ENCODE results near the gene FRS3. TPM values are rescaled to one million over a fixed set of nuclear protein-coding genes. Genes with fewer than 3 reads are reported as not detected.
A peak's percentile ranks its signal among the peaks of the same experiment; 100 is the strongest.

FRS3 gene
- total and polyA plus RNA-seq, 2 of the 13 experiments (the other 11 are each of a cell fraction or from before 2014, with no cell fraction given): 3.0 to 7.4 TPM

DNA sequence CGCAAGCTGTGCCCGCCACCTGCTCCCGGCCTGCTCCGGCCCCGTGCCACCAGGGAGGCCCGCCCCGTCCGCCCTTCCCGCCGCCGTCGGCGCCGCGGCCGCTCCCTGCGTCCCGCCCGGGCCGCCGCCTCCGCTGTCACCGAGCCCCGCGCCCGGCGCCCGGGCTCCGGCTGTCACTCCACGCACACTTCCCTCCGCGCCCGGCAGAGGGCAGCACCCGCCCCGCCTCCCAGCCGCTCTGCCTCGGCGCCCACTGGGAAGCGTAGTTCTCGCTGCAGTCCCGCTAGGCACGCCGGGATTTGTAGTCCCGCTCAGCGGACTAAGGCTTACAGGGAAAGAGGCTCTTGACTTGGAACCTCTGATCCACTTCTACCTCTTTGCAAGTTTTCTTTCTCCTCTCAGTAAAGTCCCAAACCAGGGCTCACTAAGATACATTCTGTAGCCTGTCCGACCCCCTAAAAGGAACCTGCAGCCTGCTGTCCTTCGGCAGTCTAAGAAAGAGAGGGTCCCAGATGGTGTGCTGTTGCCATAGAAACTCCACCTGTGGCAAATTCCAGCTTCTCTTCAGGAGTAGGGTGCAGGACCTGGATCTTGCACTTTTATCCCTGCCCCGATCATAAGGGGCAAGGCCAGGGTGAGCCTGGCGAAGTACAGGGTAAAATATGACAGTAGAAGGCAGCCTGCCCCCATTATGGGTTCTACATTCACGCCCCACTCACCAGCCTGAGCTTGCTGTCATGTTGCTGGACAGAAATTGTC lies 44.1 kb downstream of the FRS3 start, which contains the start of gene TFEB (continued):
- TF ChIP-seq ZNF33B (CRISPR knock-in tag; IDR thresholded peaks at IDR 0.05) (0 out of 2 replicates have a peak, but pooled peaks have one; percentile 67), SALL2 (CRISPR knock-in tag; IDR thresholded peaks at IDR 0.05) (peak; percentile 51; the same call in 1 of the 2 replicates), SRY (CRISPR knock-in tag; IDR thresholded peaks at IDR 0.05) (peak; percentile 63; the same call in 1 of the 2 replicates), ARNTL (CRISPR knock-in tag; IDR thresholded peaks at IDR 0.05) (0 out of 2 replicates have a peak, but pooled peaks have one; percentile 26), TBP (CRISPR knock-in tag; IDR thresholded peaks at IDR 0.05) (peak; percentile 97; the same call in 1 of the 2 replicates), AGO1 (IDR thresholded peaks at IDR 0.05; ENCODE audit: low read depth, low read length, poor library complexity, severe bottlenecking) (peak; percentile 70), CHCHD3 (CRISPR knock-in tag; IDR thresholded peaks at IDR 0.05) (no peak), ZMAT3 (CRISPR knock-in tag; conservative IDR thresholded peaks at IDR 0.05) (no peak), FOSL1 (CRISPR knock-in tag; IDR thresholded peaks at IDR 0.05; ENCODE audit: borderline replicate concordance) (no peak), FOXC1 (CRISPR knock-in tag; IDR thresholded peaks at IDR 0.05; ENCODE audit: borderline replicate concordance) (peak; percentile 75), TMF1 (CRISPR knock-in tag; IDR thresholded peaks at IDR 0.05; ENCODE audit: low read depth) (no peak), U2AF1 (optimal IDR thresholded peaks at IDR 0.05; ENCODE audit: low read depth, low read length) (no peak), HNRNPK (IDR thresholded peaks at IDR 0.05; ENCODE audit: low read depth, low read length, poor library complexity, severe bottlenecking) (peak; percentile 19), ARNT2 (CRISPR knock-in tag; IDR thresholded peaks at IDR 0.05; ENCODE audit: low read depth) (no peak), ZNF605 (CRISPR knock-in tag; IDR thresholded peaks at IDR 0.05) (0 out of 2 replicates have a peak, but pooled peaks have one; percentile 45)
- TF ChIP-seq, protein P1, sequence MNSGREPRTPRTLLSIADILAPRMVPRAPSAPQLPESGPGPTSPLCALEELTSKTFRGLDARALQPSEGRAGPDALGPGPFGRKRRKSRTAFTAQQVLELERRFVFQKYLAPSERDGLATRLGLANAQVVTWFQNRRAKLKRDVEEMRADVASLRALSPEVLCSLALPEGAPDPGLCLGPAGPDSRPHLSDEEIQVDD (CRISPR knock-in tag; IDR thresholded peaks at IDR 0.05; ENCODE audit: borderline replicate concordance): no peak
- TF ChIP-seq, protein P2, sequence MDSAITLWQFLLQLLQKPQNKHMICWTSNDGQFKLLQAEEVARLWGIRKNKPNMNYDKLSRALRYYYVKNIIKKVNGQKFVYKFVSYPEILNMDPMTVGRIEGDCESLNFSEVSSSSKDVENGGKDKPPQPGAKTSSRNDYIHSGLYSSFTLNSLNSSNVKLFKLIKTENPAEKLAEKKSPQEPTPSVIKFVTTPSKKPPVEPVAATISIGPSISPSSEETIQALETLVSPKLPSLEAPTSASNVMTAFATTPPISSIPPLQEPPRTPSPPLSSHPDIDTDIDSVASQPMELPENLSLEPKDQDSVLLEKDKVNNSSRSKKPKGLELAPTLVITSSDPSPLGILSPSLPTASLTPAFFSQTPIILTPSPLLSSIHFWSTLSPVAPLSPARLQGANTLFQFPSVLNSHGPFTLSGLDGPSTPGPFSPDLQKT (CRISPR knock-in tag; IDR thresholded peaks at IDR 0.05; ENCODE audit: borderline replicate concordance): no peak
- TF ChIP-seq, protein P3, sequence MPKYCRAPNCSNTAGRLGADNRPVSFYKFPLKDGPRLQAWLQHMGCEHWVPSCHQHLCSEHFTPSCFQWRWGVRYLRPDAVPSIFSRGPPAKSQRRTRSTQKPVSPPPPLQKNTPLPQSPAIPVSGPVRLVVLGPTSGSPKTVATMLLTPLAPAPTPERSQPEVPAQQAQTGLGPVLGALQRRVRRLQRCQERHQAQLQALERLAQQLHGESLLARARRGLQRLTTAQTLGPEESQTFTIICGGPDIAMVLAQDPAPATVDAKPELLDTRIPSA (CRISPR knock-in tag; IDR thresholded peaks at IDR 0.05; ENCODE audit: borderline replicate concordance): no peak
- TF ChIP-seq, protein P4, sequence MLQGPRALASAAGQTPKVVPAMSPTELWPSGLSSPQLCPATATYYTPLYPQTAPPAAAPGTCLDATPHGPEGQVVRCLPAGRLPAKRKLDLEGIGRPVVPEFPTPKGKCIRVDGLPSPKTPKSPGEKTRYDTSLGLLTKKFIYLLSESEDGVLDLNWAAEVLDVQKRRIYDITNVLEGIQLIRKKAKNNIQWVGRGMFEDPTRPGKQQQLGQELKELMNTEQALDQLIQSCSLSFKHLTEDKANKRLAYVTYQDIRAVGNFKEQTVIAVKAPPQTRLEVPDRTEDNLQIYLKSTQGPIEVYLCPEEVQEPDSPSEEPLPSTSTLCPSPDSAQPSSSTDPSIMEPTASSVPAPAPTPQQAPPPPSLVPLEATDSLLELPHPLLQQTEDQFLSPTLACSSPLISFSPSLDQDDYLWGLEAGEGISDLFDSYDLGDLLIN (CRISPR knock-in tag; IDR thresholded peaks at IDR 0.05; ENCODE audit: borderline replicate concordance): peak; percentile 92; the same call in 1 of the 2 replicates
- TF ChIP-seq, protein P5, sequence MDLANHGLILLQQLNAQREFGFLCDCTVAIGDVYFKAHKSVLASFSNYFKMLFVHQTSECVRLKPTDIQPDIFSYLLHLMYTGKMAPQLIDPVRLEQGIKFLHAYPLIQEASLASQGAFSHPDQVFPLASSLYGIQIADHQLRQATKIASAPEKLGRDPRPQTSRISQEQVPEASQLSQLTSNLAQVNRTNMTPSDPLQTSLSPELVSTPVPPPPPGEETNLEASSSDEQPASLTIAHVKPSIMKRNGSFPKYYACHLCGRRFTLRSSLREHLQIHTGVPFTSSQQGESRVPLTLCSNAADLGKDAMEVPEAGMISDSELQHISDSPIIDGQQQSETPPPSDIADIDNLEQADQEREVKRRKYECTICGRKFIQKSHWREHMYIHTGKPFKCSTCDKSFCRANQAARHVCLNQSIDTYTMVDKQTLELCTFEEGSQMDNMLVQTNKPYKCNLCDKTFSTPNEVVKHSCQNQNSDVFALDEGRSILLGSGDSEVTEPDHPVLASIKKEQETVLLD (CRISPR knock-in tag; IDR thresholded peaks at IDR 0.05; ENCODE audit: low read depth): peak; percentile 89
- TF ChIP-seq, protein P6, sequence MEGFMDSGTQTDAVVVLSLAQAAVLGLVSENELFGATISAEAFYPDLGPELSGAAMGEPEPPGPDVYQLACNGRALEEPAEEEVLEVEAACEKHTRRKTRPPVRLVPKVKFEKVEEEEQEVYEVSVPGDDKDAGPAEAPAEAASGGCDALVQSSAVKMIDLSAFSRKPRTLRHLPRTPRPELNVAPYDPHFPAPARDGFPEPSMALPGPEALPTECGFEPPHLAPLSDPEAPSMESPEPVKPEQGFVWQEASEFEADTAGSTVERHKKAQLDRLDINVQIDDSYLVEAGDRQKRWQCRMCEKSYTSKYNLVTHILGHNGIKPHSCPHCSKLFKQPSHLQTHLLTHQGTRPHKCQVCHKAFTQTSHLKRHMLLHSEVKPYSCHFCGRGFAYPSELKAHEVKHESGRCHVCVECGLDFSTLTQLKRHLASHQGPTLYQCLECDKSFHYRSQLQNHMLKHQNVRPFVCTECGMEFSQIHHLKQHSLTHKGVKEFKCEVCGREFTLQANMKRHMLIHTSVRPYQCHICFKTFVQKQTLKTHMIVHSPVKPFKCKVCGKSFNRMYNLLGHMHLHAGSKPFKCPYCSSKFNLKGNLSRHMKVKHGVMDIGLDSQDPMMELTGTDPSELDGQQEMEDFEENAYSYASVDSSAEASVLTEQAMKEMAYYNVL (CRISPR knock-in tag; IDR thresholded peaks at IDR 0.05; ENCODE audit: borderline replicate concordance): peak; percentile 51; the same call in 1 of the 2 replicates
